ENCODE results near the gene RAE1.

DNA sequence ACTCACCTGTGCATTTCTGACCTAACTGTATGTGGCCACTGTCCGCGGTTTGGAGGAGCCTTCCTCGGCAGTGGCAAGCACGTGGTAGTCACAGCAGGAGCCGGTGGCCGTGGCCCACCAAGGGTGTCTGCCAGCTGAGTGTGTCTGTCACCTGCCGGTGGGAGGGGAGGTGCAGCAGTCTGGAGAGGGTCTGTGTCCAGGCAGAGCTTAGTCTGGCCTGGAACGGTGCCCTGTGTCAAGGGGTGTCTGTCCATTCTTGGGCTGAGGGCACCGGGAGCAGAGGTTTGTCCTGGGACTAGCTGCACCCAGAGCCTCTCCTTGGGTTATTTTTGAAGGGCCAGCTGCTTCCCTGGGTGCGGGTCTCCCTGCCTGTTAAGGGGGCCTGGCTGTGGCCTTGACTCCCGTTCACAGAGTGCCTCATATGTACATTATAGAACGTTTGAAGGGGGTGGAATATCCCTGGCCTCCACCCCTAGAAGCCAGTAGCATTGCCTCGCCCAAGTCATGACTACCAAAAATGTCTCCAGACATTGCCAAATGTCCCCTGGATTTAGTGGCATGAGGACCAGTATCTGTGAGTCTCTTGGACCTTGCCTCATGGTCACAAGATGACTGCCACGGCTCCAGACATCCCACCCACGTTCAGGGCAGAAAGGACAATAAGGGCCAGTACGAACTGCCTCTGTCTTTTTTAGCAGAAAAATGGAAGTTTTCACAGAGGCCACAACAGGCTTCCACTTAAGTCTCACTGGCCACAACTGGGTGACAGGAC, 45.3 kb downstream of the RAE1 start:
- TF ChIP-seq, protein P1, sequence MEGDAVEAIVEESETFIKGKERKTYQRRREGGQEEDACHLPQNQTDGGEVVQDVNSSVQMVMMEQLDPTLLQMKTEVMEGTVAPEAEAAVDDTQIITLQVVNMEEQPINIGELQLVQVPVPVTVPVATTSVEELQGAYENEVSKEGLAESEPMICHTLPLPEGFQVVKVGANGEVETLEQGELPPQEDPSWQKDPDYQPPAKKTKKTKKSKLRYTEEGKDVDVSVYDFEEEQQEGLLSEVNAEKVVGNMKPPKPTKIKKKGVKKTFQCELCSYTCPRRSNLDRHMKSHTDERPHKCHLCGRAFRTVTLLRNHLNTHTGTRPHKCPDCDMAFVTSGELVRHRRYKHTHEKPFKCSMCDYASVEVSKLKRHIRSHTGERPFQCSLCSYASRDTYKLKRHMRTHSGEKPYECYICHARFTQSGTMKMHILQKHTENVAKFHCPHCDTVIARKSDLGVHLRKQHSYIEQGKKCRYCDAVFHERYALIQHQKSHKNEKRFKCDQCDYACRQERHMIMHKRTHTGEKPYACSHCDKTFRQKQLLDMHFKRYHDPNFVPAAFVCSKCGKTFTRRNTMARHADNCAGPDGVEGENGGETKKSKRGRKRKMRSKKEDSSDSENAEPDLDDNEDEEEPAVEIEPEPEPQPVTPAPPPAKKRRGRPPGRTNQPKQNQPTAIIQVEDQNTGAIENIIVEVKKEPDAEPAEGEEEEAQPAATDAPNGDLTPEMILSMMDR (IDR thresholded peaks at IDR 0.05) = no peak
- no peak for TF ChIP-seq POLR2A (IDR thresholded peaks at IDR 0.05)
